ENCODE measurements around the gene COG8.
"Not testable (repeated sequence)": the region's sequence is repeated elsewhere in the genome, so short reads cannot be mapped to it uniquely, and the experiment has no call there.

COG8 gene

DNA sequence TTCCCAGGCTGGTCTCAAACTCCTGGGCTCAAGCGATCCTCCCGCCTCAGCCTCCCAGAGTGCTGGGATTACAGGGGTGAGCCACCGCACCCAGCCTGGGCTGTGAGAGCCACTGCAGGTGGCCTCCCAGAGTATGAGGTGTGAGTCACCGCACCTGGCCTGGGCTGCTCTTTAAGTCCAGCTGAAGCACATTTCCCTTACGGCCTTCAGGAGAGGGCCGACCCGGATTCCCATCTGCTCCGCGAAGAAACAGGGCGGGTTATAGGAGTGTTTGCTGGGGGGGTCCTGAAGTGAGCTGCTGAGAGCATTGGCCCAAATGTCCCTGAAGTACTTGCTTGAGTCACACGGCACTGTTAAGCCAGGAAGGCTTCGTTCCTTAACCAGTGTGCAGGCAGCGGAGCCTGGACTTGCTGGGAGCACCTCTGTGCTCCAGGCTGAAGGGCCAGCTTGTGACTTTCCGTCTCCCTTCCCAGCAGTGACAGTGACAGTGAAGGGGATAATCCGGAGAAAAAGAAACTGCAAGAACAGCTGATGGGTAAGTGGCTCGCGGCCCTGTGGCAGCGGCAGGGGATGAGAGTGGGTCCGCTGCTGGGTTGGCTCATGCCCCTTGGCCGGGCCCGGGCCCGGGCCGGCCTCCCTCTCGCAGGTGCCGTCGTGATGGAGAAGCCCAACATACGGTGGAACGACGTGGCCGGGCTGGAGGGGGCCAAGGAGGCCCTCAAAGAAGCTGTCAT lies 21.0 kb downstream of the COG8 start:
- no peak for DNase-seq

DNA sequence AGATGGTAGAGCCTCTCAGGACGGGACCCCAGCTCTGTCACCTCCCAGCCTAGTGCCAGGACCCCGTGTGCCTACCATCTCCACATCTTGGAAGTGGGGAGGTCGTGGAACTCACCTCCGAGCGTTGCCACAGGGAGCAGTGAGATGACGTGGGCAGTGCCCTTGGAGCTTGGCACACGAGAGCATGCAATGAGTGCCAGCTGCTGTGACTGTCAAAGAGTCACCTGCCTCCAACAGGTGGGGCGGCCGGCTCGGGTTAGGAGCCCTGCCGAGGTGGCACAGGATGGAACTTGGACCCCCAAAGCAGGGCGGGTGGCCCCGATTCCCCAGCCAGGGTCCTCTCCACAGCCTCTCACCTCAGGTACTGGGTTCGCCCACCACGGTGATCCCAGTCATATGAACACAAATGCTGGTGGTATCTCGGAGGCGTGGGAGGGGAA lies 22.7 kb downstream of the COG8 start:
- DNase-seq, result no peak

DNA sequence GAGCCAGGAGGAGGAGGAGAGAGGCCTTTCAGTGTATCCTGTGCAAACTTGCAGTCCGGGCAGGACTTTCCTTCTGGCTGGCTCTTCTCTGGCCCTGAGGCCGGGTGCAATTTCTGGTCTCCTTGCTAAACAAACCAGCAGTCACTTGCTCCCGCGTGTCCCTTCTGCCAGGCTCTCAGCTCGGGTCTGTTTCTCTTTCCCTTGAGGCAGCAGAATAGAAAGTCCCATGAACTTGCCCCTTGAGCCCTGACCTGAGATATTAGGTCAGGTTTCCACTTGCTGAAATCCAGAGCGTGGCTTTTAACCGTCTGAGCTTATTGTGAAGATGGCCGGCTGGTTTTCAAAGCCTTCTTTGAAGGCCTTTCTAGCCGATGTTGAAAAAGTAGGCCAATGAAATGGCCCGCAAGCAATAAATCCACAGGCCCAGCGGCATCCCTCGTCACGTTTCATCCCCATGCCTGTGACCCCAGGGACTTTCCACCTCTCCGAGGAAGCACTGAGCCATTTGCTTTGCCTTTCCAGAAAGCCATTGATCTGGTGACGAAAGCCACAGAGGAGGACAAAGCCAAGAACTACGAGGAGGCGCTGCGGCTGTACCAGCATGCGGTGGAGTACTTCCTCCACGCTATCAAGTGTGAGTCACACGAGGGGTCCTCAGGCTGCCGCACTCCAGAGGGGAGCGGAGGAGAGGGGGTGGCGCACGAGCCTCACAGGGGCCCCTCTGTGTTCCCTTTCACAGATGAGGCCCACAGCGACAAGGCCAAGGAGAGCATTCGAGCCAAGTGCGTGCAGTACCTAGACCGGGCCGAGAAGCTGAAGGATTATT lies 23.7 kb downstream of the COG8 start:
- no peak for DNase-seq

DNA sequence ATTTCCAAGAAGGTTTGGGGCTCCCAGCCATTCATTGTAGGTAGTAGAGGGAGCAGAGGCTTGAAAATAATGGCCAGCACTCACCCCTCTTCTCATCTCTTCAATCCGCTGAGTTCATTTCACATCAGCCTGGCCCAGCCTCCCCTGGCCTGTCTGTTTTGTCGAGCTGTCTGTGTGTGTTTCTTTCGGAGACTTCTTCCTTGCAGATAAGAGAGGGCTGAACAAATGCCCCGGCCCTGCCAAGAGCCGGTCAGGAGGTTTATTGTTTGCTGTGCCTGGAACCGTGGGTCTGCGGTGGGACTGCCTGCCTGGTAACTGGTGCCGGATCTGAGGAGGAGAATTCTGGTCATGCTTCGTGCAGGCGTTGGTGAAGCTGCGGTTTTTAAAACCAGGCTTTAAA lies 24.8 kb downstream of the COG8 start:
- no peak for DNase-seq

DNA sequence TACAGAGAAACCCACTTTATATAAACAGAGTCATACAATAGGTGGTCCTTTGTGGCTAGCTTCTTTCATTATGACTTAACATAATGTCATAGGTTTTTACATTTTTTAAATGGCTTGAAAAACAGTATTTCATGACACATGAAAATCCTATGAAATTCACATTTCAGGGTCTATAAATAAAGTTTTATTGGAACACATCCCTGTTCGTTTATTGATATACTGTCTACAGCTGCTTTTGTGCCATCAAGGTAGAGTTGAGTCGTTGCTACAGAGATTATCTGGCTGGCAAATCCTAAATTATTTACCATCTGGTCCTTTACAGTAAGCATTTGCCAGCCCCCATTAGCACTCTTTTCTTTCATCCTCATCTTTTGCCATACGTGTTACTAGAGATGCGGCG lies 25.9 kb downstream of the COG8 start:
- no peak for DNase-seq

DNA sequence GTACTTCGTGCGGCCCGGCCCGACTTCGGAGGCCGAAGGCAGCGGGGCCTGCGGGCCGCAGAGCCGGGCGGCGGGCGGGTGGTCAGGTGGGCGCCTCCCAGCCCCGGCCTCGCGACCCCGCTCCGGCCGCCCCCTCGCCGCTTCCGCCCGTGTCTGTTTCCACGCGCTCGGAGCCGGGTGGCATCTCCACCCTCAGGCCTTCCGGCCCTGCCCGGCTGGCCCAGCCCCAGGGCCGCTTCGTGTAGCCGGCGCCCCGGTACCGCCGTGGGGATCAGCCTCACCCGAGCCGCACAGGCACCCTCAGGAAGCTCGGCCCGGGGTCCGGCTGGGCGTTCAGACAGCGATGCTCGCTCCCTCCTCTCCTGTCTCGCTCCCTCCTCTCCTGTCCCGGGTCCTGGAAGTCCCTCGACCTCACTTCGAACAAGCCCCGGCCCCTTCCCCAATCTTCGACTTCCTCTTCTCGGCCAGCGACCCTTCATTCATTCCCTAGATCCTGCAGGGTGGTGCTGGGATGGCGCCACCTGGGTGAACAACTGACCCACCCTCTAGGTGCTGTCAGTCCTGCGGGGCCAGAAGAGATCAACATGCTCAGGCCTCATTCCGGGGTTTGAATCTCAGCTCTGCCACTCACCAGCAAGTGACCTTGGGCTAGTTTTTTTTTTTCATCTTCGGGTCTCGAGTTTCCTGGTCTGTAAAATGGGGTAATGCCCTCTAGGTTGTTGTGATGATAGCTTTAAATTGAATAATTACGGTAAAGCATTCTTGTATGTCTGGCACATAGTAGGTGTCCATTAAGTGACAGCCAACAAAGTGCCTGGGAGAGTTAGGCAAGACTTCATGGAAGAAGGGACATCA lies 27.6 kb downstream of the COG8 start:
- DNase-seq, result peak; percentile 43

DNA sequence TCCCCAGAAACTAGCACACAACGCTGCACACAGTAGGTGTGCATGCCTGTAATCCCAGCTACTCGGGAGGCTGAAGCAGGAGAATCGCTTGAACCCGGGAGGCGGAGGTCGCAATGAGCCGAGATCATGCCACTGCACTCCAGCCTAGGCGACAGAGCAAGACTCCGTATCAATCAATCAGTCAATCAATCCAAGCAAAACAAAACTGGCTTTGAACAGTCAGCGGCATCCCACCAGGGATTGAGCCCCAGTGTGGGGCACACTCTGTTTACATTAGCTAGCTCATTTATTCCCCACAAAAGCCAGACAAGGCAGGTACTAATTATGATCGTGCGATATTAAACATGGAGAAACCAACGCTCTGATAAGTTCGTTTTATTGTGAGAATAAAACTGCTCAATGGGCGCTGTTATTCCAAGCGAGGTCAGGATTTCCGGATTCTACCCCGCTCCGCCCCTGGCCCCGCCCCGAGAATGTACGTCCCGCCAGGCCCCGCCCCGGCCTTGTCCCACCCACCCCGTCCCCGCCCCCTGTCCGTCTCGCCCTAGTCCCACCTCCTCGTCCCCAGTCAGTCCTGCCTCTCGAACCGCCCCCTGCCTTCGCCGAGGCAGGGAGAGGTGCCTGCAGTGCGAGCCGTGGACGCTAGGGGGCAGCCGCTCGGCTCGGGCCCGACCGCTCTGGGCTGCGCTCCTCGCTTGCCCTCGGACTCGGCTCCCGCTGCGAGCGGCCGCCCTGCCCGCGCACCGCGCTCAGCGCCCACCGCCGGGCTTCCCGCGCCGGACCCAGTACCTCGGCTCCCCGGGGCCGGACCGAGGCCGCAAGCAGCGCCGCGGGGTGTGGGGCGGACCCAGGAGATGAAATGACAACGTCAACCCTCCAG lies 28.5 kb downstream of the COG8 start, which contains the start of gene VPS4A:
VPS4A (plus strand) TSS at position 698 of the 880 bp plus-strand sequence; CDS start at position 860, 162 bp downstream.
- DNase-seq, result peak; percentile 97

DNA sequence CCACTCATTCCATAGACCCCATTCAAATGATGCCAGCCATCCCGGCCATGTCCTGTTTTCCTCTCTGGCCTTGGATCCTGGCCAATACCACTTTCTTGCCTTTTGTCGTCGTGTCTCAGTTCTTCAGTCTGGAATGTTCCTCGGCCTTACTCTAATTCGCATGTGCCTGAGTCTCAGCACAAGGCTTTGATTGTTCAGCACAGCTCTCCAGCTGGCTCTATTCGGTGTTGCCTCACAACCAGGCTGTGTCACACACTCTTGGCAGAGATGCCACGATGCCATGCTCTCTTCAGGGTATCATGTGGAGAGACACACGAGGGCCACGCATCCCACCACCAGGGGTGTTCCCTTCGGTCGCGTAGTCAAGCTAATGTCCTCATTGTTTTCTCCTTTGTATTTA lies 30.0 kb downstream of the COG8 start:
- DNase-seq, result no peak

DNA sequence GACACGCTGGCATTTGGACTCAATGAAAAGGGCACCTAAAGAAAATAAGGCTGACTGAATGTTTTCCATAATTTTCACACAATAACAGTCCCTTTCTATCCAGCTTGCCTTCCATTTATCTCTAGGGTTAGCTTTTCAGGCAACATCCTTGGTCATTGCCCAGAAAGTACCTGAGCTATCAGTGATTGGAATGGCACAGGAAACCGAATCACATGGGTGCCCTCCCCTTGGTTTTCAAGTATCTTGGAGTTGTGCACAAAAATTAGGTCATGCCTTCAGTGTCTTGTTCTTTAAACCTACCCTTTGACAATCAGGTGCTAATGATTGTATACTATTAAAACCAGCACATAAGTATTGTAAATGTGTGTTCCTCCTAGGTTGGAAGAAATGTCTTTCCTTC lies 31.5 kb downstream of the COG8 start:
- no peak for DNase-seq

DNA sequence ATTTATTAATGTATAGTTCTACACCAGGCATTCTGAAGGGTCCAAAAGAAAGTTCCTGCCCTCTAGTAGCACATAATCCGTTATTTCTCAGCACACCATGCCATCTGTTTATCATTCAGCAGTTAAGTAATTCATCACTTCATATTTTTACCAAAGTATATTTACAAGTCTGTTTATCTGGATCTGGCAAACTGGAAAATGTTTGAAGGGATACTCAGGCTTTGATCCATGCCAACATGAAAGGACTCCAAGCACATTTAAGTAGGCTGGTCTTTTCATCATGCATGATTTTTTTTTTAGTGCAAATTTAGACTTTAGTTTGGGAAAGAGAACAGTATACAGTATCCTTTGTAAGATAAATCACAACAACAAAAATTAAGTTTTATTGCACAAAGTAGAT lies 32.3 kb downstream of the COG8 start:
- DNase-seq, result no peak

DNA sequence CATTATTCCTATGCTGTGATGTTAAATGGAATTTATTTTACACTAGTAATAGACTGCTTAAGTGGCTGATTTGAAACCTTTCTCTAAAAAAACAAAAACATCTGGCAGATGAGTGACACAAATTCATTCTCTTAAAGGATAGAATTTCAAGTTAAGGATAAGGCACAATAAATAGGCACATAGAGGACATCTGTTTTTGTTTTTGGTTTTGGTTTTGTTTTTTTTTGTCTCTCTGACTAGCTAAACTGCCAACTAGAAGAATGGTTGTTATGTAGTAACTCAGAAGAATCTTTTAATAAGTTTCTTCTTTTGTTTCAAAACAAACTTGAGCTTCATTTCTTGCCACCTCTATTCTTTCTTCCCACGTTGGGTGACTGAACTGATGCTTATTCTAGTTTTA lies 33.3 kb downstream of the COG8 start:
- no peak for DNase-seq

DNA sequence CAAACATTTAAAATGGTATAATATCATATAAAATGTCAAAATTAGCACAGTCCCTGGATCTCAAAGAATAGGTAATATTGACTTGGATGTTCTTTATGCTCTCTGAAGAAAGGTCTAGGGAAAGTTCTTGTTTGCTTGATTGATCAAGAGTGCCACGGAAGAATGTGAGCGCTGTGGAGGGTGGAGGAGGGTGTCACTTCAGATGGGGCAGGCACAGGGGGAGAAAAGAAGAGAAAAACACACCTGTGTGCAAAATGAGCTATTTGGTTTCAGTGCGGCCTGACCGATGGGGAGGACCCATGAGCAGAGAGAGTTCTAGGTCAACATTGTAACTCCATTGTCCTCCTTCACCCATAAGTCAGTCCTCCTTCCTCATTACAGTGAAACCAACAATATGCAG lies 37.1 kb downstream of the COG8 start:
- no peak for DNase-seq

DNA sequence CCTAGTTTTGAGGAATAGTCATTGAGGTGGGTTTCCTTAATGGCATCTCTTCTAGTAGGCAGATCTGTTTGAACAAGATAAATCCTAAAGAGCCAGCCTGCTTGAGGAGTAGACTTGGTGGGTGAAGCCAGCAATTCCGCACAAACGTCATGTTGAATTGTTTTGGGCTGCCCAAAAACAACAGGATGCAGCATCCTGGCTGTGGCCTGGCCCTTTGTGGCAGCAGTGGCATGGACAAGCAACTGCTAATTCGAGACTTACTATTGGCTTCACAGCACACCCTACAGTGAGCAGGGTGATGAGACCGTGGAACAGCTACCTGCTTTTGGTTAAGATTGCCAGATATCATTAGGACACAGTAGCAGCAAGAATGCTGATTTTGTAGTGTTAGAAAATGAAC lies 37.5 kb downstream of the COG8 start:
- DNase-seq, result no peak

DNA sequence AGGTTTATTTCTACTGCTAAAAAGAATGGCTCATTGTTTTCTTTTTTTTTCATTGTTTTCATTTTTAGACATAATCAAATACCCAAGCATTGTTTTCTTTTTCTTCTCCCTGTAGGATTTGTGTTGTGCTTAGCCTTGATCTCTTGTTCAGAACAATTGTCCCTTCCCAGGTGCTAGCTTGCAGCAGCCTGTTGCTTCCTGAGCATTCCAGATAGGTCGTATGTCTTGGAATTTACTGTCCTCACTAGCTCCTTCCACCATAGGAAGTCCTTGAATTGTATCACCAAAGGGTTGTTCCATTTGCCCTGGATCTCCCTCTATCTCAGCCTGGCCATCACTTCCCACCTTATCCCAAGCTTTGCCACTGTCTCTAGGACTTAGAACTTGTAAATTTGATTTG lies 38.2 kb downstream of the COG8 start:
- no peak for DNase-seq

DNA sequence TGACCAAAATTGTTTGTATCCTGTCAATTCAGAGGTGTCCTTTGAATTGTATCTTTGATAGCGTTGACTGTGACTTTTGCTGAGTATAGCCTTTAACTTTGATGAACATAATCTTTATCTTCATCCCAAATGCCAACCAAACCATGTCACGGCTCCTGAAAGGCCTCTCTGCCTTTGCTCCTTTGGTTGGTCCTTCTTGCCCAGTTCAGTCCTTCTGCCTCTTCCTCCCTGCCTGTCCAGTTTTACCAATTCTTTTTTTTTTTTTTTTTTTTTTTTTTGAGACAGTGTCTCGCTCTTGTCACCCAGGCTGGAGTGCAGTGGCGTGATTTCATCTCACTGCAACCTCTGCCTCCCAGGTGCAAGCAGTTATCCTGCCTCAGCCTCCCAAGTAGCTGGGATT lies 41.1 kb downstream of the COG8 start:
- DNase-seq, result no peak

DNA sequence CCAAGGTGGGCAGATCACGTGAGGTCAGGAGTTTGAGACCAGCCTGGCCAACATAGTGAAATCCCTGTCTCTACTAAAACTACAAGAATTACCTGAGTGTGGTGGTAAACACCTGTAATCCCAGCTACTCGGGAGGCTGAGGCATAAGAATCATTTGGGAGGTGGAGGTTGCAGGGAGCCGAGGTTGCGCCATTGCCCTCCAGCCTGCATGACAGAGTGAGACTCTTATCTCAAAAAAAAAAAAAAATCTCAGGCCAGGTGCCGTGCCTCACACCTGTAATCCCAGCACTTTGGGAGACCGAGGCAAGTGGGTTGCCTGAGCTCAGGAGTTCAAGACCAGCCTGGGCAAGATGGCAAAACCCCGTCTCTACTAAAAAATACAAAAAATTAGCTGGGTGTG lies 42.6 kb downstream of the COG8 start:
- not testable (repeated sequence) for DNase-seq

DNA sequence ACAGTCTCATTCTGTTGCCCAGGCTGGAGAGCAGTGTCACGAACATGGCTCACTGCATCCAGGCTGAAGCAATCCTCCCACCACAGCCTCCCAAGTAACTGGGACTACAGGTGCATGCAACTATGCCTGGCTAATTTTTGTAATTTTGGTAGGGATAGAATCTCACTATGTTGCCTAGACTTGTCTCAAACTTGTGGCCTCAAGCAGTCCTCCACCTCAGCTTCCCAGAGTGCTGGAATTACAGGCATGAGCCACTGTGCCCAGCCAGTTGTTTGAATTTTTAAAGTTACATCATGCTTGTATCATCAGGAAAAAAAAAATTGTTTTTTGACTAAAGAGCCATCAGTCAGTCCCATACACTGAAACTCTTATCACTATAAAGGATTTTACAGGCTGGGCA lies 45.3 kb downstream of the COG8 start:
- no peak for DNase-seq

DNA sequence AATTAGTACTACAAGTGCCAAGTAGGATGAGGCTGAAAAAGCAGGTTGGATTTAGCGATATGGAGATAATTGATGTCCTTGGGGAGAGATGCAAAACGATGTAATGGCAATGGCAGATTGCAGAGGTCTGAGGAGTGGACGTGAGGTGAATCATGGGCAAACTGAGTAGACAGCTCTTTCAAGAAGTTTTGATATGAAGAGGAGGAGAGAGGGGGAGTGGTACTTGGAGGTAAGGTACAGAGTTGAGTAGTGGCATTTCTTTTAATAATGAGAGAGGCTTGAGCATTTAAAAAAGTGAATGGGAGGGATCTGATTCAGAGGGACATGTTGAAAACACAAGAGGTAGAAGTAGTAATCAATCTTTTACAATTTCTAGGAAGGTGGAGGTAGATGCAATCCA lies 46.0 kb downstream of the COG8 start:
- peak; percentile 30 for DNase-seq

DNA sequence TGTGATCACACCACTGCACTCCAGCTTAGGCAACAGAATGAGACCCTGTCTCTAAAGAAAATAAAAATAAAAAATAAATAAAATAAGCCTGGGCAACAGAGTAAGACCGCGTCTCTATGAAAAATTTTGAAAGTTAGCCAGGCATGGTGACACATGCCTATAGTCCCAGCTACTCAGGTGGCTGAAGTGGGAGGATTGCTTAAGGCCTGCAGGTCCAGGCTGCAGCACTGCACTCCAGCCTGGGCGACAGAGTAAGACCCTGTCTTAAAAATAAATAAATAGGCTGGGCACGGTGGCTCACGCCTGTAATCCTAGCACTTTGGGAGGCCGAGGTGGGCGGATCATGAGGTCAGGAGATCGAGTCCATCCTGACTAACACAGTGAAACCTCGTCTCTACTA lies 47.7 kb downstream of the COG8 start:
- DNase-seq, result not testable (repeated sequence)

DNA sequence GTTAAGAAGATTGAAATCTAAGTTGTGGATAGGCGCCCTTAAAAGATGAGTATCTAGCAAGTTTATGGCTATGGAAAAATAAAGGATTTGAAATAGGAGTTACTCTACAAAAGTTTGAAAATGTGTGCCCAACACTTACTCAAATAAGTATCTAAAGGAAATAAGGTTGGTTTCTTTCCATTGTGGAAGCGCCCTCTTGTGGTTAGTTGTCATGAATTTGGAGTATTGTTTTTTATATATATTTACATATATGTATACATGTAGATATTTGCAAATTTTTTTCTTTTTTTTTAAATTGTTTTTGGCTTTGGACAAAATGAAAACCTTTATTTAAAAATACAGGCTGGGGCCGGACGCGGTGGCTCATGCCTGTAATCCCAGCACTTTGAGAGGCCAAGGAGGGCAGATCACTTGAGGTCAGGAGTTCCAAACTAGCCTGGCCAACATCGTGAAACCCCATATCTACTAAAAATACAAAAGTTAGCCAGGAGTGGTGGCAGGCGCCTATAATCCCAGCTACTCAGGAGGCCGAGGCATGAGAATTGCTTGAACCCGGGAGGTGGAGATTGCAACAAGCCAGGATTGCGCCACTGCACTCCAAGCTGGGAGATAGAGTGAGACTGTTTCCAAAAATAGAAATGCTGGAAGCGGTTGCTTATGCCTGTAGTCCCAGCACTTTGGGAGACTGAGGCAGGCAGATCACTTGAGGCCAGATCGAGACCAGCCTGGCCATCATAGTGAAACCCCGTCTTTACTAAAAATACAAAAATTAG lies 52.2 kb downstream of the COG8 start:
- DNase-seq, result peak; percentile 64

DNA sequence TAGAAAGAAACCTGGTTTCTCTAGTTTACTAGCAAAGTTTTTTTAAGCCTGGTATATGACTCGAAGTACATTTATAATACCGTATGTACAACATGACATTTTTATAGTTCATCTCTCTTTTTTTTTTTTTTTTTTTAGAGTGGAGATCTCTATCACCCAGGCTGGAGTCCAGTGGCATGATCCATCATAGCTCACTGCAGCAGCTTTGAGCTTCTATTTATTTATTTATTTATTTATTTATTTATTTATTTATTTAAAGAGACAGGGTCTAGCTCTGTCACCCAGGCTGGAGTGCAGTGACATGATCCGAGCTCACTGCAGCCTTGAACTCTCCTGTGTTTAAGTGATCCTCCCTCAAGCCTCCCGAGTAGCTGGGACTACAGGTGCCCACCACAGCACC lies 54.1 kb downstream of the COG8 start:
- no peak for DNase-seq

DNA sequence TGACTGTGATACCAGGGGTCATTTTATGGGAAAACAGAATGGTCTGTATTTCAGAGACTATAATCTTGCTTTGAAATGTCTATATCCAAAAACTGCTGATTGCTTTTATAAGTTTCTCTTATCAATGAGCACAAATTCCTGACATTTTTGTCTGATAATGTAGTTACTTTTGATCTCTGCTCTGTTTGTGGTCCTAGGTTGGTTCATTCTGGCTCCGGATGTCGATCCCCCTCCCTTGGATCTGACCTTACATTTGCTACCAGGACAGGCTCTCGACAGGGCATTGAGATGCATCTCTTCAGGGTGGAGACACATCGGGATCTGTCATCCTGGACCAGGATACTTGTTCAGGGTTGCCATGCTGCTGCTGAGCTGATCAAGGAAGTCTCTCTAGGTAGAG lies 55.5 kb downstream of the COG8 start:
- no peak for DNase-seq
